Measurements from ENCODE around the gene GIMAP2.
"Not testable (repeated sequence)": the region's sequence is repeated elsewhere in the genome, so short reads cannot be mapped to it uniquely, and the experiment has no call there.

GIMAP2 gene

DNA sequence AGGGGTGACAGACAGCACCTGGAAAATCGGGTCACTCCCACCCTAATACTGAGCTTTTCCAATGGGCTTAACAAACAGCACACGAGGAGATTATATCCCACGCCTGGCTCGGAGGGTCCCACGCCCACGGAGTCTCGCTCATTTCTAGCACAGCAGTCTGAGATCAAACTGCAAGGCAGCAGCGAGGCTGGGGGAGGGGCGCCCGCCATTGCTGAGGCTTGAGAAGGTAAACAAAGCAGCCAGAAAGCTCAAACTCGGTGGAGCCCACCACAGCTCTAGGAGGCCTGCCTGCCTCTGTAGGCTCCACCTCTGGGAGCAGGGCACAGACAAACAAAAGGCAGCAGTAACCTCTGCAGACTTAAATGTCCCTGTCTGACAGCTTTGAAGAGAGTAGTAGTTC, 6.9 kb upstream of the GIMAP2 start:
- DNase-seq = peak; percentile 26

DNA sequence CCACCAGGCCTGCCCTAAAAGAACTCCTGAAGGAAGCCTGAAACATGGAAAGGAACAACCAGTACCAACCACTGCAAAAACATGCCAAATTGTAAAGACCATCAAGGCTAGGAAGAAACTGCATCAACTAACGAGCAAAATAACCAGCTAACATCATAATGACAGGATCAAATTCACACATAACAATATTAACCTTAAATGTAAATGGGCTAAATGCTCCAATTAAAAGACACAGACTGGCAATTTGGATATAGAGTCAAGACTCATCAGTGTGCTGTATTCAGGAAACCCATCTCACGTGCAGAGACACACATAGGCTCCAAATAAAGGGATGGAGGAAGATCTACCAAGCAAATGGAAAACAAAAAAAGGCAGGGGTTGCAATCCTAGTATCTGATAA, 5.1 kb upstream of the GIMAP2 start:
- not testable (repeated sequence) for DNase-seq

DNA sequence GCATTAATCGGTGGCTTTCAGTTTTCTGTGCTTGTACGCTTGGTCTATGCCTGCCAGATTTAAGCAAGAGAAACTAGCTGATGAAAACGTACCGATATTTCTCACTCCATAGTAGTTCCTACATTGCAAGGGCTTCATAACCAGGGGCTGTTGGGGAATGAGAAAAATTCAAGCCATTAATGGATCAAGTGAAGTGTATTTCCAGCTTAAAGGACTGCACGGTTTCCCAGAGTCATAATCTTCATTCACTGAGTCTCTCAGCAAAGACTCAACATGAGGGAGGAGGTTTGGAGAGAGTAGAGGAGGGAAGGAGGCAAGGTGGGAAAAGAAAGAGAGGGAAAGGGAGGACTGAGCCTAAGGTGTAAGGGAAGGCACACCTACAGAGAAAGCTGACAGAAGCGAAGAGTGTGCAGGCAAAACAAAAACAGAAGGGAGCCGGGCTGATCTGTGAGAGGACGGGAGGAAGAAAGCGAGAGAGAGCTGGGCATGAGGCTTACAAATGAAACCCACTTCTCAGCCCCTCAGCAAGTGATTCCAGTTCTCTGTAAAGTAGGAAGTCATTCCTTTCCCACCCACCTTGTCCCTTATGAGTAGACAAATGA, 625 bp downstream of the GIMAP2 start:
- no peak for DNase-seq

DNA sequence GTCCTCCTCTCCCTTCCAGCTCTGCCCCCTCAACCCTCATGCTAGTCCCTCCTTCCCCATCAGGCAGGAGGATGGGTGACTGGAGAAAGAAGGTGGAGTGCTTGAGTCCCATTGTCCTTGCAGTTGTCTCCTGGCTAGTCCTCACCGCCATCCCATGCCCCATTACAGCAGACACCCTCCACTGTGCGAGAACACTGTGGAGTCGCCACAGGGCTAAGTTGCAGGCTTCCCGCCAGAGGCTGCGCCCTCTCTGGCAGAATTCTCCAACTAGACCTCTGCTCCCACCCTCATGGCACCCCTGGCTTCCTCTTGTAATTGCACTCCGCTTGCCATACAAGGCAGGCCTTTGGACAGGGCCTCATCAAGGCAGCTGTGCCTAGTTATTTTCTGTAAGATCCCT, 3.1 kb downstream of the GIMAP2 start:
- no peak for DNase-seq

DNA sequence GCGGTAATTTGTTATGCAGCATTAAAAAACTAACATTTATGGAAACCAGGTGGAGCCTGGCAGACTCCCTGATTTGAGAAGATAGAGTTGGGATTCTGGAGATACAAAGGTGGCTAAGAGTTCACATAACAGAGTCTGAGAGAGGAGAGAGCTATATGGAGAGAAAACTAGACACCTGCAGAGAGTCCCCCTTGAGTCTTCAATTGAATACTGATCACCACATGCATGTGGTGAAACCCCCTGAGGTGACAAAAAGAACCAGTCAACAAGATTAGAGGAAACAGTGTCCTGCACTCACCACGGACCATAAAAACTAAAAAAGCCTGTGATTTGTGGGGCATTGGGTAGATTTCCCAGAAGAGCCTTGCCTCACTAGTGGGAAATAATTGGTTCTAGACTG, 10.1 kb downstream of the GIMAP2 start:
- DNase-seq = no peak

DNA sequence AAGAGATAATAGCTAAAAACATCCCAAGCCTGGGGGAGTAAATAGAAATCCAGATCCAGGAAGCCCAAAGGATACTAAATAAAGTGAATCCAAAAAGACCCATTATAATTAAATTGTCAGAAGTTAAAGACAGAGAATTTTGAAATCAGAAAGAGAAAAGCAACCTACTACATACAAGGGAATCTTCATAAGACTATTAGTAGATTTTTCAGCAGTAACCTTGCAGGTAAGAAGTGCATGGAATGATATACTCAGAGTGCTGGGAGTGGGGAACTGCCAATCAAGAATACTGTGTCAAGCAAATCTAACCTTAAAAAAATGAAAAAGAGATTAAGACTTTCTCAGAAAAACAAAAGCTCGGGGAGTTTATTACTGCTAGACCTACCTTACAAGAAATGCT, 17.7 kb downstream of the GIMAP2 start:
- DNase-seq = no peak

DNA sequence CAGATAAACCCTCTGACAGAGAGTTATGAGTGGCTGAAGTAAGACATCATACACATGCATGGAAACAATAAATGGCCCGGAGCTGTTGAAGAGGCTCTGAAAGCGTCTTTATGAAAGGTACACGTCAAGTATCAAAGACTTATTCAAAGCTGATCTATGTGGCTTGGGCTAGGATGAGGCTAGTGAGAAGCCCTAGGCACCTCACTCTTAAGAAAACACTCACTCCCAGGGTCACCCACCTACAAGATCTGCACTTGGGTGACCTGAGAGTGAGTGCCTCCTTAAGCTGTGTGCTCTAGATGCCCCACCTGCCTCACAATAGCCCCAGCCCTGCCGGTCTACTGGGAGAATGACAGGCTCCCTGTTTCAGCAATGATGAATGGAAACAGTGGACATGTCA, 29.8 kb downstream of the GIMAP2 start:
- DNase-seq = no peak

DNA sequence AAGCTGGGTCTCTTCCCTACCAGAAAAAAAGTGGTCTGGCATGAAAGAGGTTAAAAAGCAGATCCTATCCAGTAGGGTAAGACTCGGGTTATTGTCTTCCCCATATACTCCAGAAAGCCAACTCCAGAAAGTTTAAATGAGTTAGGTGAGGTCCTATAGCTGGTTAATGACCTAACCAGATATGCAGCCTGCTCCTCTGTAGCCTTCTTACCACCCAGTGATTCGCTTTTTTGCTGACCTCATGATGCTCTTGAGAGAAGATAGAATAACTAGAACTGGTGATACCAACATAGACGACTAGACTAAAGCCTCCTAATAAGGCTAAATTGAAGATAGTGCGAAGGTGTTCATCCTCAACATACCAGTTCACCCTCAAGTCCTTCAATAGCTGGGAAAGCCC, 30.2 kb downstream of the GIMAP2 start:
- no peak for DNase-seq

DNA sequence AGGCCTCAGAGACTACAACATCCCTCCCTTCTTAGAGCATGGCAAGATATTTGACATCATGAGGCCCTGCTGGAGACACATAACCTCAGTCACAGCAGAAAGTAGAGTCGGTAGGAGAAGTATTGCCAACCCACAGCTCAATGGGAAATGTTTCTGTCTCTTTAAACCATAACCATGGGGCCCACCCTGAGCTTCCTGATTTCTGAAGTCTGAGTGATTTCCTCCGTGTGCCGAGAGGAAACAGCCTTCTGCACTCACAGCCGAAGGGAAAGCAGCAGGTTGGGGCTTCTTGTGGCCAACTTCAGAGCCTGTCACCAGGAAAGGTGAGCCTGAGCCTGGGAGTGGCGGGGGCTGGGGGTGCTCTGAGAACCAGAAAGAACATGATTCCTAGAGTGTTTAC, 30.9 kb downstream of the GIMAP2 start, which contains the start of gene GIMAP1:
Gene GIMAP1, plus strand, starts transcription at position 246 of the 400 bp plus-strand sequence. CDS start 2,435 bp downstream, outside the sequence.
- DNase-seq = peak; percentile 67

DNA sequence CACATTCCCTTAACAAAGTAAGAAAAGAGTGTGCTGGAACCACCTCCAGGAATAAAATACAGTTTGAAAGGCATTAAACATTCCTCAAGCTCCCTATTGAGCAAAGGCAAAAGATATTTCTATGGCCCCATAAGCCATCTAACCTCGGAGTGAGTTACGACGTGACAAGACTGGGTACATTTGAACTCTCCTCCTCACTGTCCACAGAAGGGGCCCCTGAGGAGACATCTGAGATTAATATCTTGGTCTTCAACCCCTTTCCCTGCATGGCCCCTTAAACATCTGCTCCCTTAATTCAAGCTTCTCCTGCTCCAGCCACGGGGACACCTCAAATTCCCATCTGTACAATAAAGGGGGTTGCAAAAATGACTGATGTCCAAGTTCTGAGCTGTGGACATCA, 31.4 kb downstream of the GIMAP2 start:
- no peak for DNase-seq

DNA sequence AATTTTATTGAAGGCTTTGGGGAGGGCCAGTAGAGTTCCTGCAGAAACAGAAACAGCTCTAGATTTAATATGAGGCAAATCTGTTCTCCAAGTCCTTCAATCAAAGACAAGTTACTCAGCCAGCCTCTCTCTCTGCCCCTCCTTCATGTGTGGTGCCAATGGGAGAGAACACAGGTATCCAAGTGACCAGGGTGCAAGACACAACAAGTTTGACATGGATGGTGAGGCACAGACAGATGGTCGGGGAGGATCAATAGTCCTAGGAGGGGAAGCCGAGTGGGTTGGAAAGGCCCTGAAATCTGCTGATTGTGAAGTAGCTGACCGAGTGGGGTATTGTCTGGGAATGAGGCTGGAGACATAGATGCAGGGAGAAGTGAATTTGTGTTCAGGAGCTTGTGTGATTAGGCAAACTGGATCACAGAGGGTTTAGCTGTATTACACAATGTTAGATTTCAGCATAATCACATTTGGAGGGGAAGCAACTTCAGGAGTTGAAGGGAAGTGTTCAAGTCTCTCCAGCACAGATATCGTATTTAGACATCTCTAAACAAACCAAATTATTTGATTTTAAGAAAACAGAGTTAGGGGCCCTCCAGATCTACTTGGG, 32.4 kb downstream of the GIMAP2 start:
- no peak for DNase-seq

DNA sequence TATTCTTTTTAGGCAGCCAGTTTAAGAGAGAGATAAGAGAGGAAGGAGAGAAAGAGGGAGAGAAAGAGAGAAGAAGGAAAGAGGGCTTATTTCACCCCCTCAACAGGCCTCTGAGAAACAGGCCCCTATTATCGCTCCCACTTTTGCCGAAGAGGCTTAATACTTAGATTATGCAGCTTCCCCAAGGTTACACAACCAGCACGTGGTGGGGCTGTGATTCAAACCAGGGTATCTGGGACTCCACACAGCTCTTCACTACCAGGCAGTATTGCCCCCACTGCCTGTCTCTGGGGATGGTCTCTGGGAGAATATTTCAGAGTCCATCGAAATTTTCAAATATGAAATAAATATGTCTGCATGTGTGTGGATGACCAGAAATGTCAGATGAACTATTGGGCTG, 33.9 kb downstream of the GIMAP2 start:
- DNase-seq = no peak

DNA sequence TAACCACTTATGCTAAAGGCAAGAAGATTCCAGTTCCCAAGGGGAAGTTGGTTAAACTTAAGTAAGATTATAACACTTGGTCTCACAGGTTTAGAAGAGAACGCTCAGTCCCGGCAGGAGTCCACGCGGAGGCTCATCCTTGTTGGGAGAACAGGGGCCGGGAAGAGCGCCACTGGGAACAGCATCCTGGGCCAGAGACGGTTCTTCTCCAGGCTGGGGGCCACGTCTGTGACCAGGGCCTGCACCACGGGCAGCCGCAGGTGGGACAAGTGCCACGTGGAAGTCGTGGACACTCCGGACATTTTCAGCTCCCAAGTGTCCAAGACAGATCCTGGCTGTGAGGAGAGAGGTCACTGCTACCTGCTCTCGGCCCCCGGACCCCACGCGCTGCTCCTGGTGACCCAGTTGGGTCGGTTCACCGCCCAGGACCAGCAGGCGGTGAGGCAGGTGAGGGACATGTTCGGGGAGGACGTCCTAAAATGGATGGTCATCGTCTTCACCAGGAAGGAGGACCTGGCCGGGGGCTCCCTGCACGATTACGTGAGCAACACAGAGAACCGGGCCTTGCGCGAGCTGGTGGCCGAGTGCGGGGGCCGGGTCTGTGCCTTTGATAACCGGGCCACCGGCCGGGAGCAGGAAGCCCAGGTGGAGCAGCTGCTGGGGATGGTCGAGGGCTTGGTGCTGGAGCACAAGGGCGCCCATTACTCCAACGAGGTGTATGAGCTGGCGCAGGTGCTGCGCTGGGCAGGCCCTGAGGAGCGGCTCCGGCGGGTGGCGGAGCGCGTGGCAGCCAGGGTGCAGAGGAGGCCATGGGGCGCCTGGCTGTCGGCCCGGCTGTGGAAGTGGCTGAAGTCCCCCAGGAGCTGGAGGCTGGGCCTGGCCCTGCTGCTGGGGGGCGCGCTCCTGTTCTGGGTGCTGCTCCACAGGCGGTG, 34.7 kb downstream of the GIMAP2 start:
- DNase-seq = no peak

DNA sequence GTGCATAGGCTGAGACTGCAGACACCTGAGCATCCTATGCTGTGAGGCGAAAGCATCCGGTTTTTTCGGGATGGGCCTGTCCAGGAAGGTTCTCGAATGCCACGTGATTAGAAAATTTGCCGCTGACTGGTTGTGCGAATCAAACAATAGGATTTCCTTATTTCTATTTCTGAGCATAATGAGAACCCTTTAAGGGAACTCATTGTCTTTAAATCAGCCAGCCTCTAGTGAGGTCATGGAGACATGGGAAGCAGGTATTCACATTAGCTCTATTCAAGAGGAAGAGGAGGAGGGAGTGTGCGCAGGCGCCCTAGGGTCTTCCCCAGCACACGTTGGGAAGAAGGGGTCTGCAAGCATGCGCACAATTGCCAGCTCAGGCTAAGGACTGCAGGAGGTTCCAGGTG, 36.5 kb downstream of the GIMAP2 start:
- DNase-seq = no peak

DNA sequence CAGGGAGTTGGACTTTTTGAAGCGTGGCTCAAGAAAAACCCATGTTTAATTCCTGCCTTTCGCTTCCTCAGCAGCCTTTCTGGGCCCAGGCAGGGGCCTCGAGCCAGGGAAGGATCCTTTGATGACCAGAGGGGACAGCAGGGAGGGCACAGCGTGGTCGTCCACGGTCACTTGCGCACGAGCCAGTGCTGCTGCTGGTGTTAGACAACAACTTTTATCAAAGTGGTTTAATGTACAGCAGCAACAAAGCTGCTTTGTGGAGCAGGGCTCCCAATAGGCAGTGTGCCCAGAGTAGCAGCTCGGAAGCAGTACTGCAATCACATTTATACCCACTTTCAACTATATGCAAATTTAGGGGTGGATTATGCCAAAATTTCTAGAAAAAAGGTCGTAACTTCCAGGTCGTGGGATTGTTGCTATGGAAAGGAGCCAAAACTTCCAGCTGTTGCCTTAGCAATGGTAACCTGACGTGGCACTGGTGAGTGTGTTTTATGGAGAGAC, 37.0 kb downstream of the GIMAP2 start:
- no peak for DNase-seq

DNA sequence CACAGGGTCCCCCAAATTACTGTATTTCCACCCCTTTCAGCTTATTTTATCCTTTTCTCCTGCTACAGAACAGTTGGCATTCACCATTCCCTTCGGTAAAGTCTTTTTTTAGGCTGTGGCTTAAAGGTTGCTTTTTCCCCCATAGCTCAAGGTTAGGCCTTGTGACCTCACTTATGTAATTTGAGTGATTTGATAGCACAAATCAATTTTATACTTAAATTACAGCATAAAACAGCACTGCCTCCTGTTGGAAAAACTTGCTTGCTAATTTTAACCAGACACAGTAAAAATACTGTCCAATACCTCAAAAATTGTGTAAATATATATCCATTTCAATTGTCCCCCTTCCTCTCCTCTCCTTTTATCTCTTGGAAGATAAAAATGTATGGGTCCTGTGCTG, 38.0 kb downstream of the GIMAP2 start:
- no peak for DNase-seq

DNA sequence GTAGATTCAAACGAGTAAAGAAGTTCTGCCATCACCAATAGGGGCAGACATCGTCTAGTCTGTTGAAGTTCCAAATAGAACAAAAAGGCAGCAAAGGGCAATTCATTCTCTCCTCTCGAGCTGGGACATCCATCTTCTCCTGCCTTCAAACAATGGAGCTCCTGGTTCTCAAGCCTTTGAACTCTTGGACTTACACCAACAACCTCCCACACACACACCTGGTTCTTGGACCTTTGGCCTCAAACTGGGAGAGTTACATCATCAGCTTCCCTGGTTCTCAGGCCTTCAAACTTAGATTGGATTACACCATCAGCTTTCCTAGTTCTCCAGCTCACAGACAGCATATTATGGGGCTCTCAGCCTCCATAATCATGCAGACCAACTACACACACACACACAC, 41.9 kb downstream of the GIMAP2 start:
- DNase-seq = no peak

DNA sequence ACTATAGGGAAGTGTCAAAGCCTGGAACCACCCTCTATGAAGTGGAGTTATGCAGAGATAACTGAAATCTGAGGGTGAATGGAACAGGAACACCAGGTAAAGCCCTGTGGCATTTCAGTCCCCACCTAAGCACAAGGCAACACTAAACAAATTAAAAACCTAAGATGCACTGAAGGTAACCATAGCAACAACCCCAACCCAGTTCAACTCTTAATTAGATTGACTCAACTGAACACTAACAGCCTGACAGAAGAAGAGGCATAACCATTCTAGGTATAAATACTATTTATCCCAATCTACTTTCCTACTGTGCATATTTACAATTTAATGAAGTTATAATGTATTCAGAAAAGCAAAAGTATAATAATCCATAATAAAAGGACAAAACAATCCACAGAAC, 42.5 kb downstream of the GIMAP2 start:
- no peak for DNase-seq

DNA sequence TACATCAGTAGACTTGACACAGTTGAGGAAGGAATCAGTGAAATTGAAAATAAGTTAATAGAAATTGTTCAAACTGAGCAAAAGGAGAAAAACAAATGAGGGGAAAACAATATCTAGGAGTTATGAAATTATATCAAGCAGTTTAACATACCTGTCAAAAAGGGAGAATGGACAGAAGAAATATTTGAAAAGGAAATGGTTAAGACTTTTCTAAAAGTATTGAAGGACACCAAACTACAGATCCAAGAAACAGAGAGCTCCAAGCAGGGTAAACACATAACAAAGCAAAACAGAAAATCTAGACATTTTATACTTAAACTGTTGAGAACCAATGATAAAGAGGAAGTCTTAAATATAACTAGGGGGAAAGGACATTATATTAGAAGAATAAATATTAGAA, 43.1 kb downstream of the GIMAP2 start:
- no peak for DNase-seq

DNA sequence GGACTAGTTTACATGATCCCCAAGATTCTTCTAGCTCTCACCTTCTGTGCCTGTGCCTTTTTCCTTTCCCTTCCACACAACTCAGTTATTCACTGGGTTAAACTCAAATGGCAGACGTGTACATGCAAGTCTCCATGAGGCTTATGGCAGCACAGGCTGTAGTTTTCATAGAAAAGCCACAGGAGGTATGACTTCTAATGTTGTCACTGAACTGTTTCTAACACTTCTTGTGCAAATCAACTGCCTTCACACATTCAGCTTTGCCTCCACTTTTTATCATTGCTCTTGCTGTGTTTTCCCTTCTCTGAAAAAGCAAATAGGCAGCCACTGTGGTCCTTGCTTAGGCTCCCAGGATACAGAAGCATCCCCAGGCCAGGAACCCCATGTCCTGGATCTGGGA, 46.4 kb downstream of the GIMAP2 start:
- no peak for DNase-seq

DNA sequence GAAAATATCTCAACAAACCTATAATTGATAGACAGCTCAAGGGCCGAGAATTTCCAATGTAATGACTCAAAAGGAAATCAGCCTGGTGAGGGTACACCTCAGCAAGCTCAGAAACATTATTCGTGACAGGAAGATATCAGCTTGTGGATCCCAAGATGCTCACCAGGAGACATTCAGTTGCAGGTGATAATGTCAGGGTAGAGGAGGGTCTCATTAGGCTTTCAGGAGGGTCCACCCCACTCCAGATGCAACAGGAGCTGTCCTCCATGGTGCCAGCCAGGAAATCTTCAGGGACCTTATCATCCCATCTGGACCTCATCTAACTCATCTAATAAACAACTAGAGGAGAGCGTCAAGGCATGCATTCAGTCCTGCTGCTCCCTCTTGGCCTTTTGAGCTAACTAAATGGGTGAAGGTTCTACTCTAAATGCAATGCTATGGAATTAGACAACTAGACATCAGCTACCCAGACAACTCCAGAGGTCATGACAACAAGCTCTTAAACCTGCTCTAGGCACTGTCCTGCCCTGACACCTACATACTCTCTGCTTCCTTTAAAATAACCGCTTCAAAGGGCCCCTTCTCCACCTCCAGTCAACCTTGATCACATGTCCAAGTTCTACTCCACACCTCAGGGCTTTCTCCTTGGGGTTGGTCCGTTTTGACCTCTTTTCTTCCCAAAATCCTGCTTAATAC, 47.4 kb downstream of the GIMAP2 start:
- no peak for DNase-seq

DNA sequence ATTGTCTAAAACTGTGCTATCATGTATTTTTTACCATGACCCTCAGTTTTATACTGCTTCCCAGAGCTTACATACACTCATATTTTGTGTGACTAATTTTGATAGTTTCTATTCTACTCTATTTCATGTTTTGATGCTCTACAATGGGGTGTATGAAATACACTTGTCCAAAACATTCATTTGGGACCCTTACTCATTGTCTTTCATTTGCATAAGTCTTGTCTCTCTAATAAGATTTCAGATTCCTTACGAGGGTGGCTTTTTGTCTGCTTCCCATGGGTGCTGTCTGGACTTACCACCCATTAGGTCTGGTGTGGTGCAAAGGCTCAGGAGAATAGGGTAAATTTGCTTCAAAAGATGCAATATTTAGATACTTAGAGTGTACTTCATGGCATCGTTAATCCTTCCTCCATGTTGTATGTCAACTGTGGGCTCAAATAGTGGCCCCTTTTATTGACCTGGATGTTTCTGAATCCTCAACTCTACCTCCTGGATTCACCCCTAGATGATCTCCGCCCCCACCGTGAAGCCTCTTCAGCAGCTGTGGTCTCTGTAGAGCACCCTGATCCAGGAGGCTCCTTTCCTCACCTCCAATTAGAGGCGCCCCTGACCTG, 48.1 kb downstream of the GIMAP2 start:
- DNase-seq = no peak

DNA sequence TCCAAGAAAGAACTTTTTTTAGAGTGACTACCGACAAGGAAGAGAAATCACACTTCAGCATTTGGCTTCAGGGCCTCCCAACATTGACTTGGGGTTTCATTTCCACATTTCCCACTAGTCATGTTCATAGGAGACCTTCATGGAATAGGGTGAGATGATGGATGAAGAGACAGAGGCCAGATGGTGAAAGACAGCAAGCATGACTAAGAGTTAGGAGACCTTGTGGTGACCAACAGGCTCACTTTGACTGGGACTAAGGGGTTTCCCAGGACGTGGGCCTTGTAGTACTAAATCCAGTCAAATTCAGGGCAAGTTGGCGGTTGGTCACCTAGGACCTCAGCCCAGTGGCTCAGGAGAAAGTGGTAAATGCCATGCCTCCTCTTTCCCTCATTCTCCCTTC, 48.7 kb downstream of the GIMAP2 start:
- DNase-seq = no peak

Data from activated gamma-delta T cell treated with Interleukin-2 at 50 U/mL for 16 hours (primary cell).